ENCODE data around the gene SRF. TPM values are rescaled to one million over a fixed set of nuclear protein-coding genes. Genes with fewer than 3 reads are reported as not detected.

The SRF gene
- total RNA-seq, 2 donors from 2014 or later = 40.5 to 56.3 TPM

- TF ChIP-seq CTCF (IDR thresholded peaks at IDR 0.05) = no peak
- no peak for TF ChIP-seq POLR2A (IDR thresholded peaks at IDR 0.05)
- no peak for TF ChIP-seq POLR2AphosphoS5 (IDR thresholded peaks at IDR 0.05)
- DNase-seq (ENCODE audit: low spot score) = no peak
- no peaks in the 10 kb centered on the region for H3K36me3 ChIP-seq
- intact Hi-C loops (cut with DNase I) = no loop called here
- no peak overlapping the region for H3K4me3 ChIP-seq
- no peaks in the 10 kb centered on the region for H3K27me3 ChIP-seq (replicated peaks; ENCODE audit: insufficient read depth)
- no peaks in the 10 kb centered on the region for H3K4me1 ChIP-seq (replicated peaks)
- no peak overlapping the region for H3K27ac ChIP-seq
- WGBS = 96% methylated on average over 10 of the region's 10 CpGs
- no peaks in the 10 kb centered on the region for H3K9me3 ChIP-seq
Observed at GRCh38 chr6:43205849-43206248, 34.8 kb downstream of the SRF start.

GRCh38 chr6:43207286-43207685 is 36.2 kb downstream of the SRF start:
- intact Hi-C loops (cut with DNase I) = no loop called here
- Histone ChIP-seq H3K4me3 (no peak overlapping the region), H3K36me3 (no peaks in the 10 kb centered on the region), H3K27me3 (replicated peaks; ENCODE audit: insufficient read depth) (no peaks in the 10 kb centered on the region), H3K4me1 (replicated peaks) (no peaks in the 10 kb centered on the region), H3K27ac (no peak overlapping the region), H3K9me3 (no peaks in the 10 kb centered on the region)
- WGBS = 83% methylated on average over 2 of the region's 2 CpGs
- no peak for DNase-seq (ENCODE audit: low spot score)
- no peak for TF ChIP-seq CTCF (IDR thresholded peaks at IDR 0.05)
- no peak for TF ChIP-seq POLR2AphosphoS5 (IDR thresholded peaks at IDR 0.05)
- TF ChIP-seq POLR2A (IDR thresholded peaks at IDR 0.05) = no peak

GRCh38 chr6:43211955-43212354 is 40.9 kb downstream of the SRF start:
- Histone ChIP-seq H3K4me3 (no peak overlapping the region), H3K27ac (no peak overlapping the region), H3K4me1 (replicated peaks) (no peaks in the 10 kb centered on the region), H3K36me3 (no peaks in the 10 kb centered on the region), H3K9me3 (no peaks in the 10 kb centered on the region), H3K27me3 (replicated peaks; ENCODE audit: insufficient read depth) (no peaks in the 10 kb centered on the region)
- WGBS = 56% methylated on average over 1 of the region's 1 CpG
- DNase-seq (ENCODE audit: low spot score) = no peak
- intact Hi-C loops (cut with DNase I) = no loop called here
- TF ChIP-seq POLR2A (IDR thresholded peaks at IDR 0.05) = no peak

- H3K4me1 ChIP-seq (replicated peaks) = no peaks in the 10 kb centered on the region
- WGBS = 87% methylated on average over 11 of the region's 11 CpGs
Observed at GRCh38 chr6:43213431-43213830, 42.4 kb downstream of the SRF start.

GRCh38 chr6:43215066-43215465 is 44.0 kb downstream of the SRF start:
- WGBS = 97% methylated on average over 8 of the region's 8 CpGs
- H3K27ac ChIP-seq = no peak overlapping the region
- H3K36me3 ChIP-seq = no peaks in the 10 kb centered on the region
- no peaks in the 10 kb centered on the region for H3K4me1 ChIP-seq (replicated peaks)
- no peaks in the 10 kb centered on the region for H3K27me3 ChIP-seq (replicated peaks; ENCODE audit: insufficient read depth)
- no peaks in the 10 kb centered on the region for H3K9me3 ChIP-seq
- intact Hi-C loops (cut with DNase I) = no loop called here
- H3K4me3 ChIP-seq = no peak overlapping the region
- TF ChIP-seq POLR2AphosphoS5 (IDR thresholded peaks at IDR 0.05) = no peak
- no peak for TF ChIP-seq CTCF (IDR thresholded peaks at IDR 0.05)
- no peak for TF ChIP-seq POLR2A (IDR thresholded peaks at IDR 0.05)
- no peak for DNase-seq (ENCODE audit: low spot score)

More at GRCh38 chr6:43213431-43213830, 42.4 kb downstream of the SRF start:
- H3K27me3 ChIP-seq (replicated peaks; ENCODE audit: insufficient read depth) = no peaks in the 10 kb centered on the region
- TF ChIP-seq CTCF (IDR thresholded peaks at IDR 0.05) (no peak), POLR2A (IDR thresholded peaks at IDR 0.05) (no peak), POLR2AphosphoS5 (IDR thresholded peaks at IDR 0.05) (no peak)
- H3K4me3 ChIP-seq = no peak overlapping the region
- no peak overlapping the region for H3K27ac ChIP-seq
- no peak for DNase-seq (ENCODE audit: low spot score)
- intact Hi-C loops (cut with DNase I) = no loop called here
- H3K9me3 ChIP-seq = no peaks in the 10 kb centered on the region
- H3K36me3 ChIP-seq = no peaks in the 10 kb centered on the region

All from prostate gland (tissue), 2 donors.